Calu3 (cell line): Measurements from ENCODE around the gene PCTP. TPM values are rescaled to one million over a fixed set of nuclear protein-coding genes. Genes with fewer than 3 reads are reported as not detected.
A peak's percentile ranks its signal among the peaks of the same experiment; 100 is the strongest.

Source experiments
- BruUV-seq: library from RNA; stranded (reverse); fragments of 400-500 nt; replicated peaks from 2 replicates; lab custom pipeline; 2021; lab: Mats Ljungman, UMichigan
- CTCF ChIA-PET: fragments of 300-600 bp; sonication (Branson Sonifier 250); formaldehyde crosslinking; loops from one replicate; lab custom pipeline; 2022; ENCODE audit warnings: antibody characterized with exemption; lab: Charles Lee
- DNase-seq: peaks from one replicate; pipeline ENCODE4 v3.0.0; 2022
- H3K27ac Mint-ChIP-seq: one replicate; pipeline ENCODE4 v1.8.0; 2022; ENCODE audit warnings: mixed read lengths; ENCODE audit not compliant: unreplicated experiment
- H3K27me3 Mint-ChIP-seq: one replicate; pipeline ENCODE4 v1.8.0; 2022; ENCODE audit warnings: mixed read lengths; ENCODE audit not compliant: unreplicated experiment
- H3K36me3 Mint-ChIP-seq: one replicate; pipeline ENCODE4 v1.8.0; 2022; ENCODE audit warnings: mild to moderate bottlenecking, moderate library complexity, mixed read lengths; ENCODE audit not compliant: insufficient read depth, unreplicated experiment
- H3K4me1 Mint-ChIP-seq: one replicate; pipeline ENCODE4 v1.8.0; 2022; ENCODE audit warnings: mild to moderate bottlenecking, low read depth, mixed read lengths; ENCODE audit not compliant: unreplicated experiment
- H3K4me3 Mint-ChIP-seq: one replicate; pipeline ENCODE4 v1.8.0; 2022; ENCODE audit warnings: mild to moderate bottlenecking, low read depth, moderate library complexity, mixed read lengths; ENCODE audit not compliant: unreplicated experiment
- H3K9me3 Mint-ChIP-seq: one replicate; pipeline ENCODE4 v1.8.0; 2022; ENCODE audit warnings: low read depth, mixed read lengths; ENCODE audit not compliant: unreplicated experiment
- CTCF ChIP-seq: fragments of 200-600 bp; IDR thresholded peaks from one replicate; pipeline ENCODE4 v1.8.0; 2022; ENCODE audit warnings: antibody characterized with exemption; ENCODE audit not compliant: unreplicated experiment
- intact Hi-C: fragments of 100-400 bp; cut with micrococcal nuclease; formaldehyde crosslinking; loops from one replicate; pipeline ENCODE4 v1.10.0; 2022; ENCODE audit not compliant: unreplicated experiment
- total RNA-seq: library from RNA; stranded (reverse); gene quantifications from 2 replicates; pipeline ENCODE4 v1.2.3, GENCODE V29; 2022

PCTP gene
- total RNA-seq, 1 experiment from 2014 or later = 20.1 TPM

- intact Hi-C loops = no loop called here
- no TSS peak for BruUV-seq
- Mint-ChIP-seq H3K27me3 (no peaks in the 10 kb centered on the region), H3K27ac (no peak overlapping the region), H3K36me3 (no peaks in the 10 kb centered on the region), H3K4me1 (peaks cover 44% of the 10 kb centered on the region), H3K4me3 (no peak overlapping the region), H3K9me3 (no peaks in the 10 kb centered on the region)
- no peak for DNase-seq
- TF ChIP-seq CTCF = no peak
- CTCF ChIA-PET = no interaction called here
Observed at GRCh38 chr17:55710410-55710809, 40.4 kb upstream of the PCTP start.

- no peak for DNase-seq
- peaks cover 38% of the 10 kb centered on the region for H3K4me1 Mint-ChIP-seq
- no peaks in the 10 kb centered on the region for H3K9me3 Mint-ChIP-seq
- no peak overlapping the region for H3K4me3 Mint-ChIP-seq
- no peaks in the 10 kb centered on the region for H3K36me3 Mint-ChIP-seq
- H3K27ac Mint-ChIP-seq = no peak overlapping the region
- CTCF ChIA-PET = no interaction called here
- intact Hi-C loops = no loop called here
- no peak for TF ChIP-seq CTCF
- H3K27me3 Mint-ChIP-seq = no peaks in the 10 kb centered on the region
- BruUV-seq = no TSS peak
Observed at GRCh38 chr17:55710829-55711496, 39.9 kb upstream of the PCTP start.

GRCh38 chr17:55717432-55717831 is 33.4 kb upstream of the PCTP start:
- CTCF ChIA-PET = interaction anchor here (0.8 to 1.6 kb wide), 4 partner anchors 25 to 190 kb away, joined by 3 to 6 read pairs (median 5); no protein-coding TSS in a partner anchor
- no peak for TF ChIP-seq CTCF
- intact Hi-C loops = loop anchor here (5.0 kb wide), 1 partner anchor 55 kb away; no protein-coding TSS in a partner anchor
- no peaks in the 10 kb centered on the region for H3K36me3 Mint-ChIP-seq
- no peaks in the 10 kb centered on the region for H3K9me3 Mint-ChIP-seq
- no peak for DNase-seq
- H3K27ac Mint-ChIP-seq = no peak overlapping the region
- no peak overlapping the region for H3K4me3 Mint-ChIP-seq
- no TSS peak for BruUV-seq
- peaks cover 2% of the 10 kb centered on the region for H3K27me3 Mint-ChIP-seq
- H3K4me1 Mint-ChIP-seq = peaks cover 2% of the 10 kb centered on the region

- peak; percentile 39 for TF ChIP-seq CTCF
- Mint-ChIP-seq H3K4me3 (no peak overlapping the region), H3K27ac (no peak overlapping the region), H3K4me1 (peaks cover 9% of the 10 kb centered on the region), H3K27me3 (peaks cover 9% of the 10 kb centered on the region), H3K9me3 (no peaks in the 10 kb centered on the region), H3K36me3 (no peaks in the 10 kb centered on the region)
- intact Hi-C loops = loop anchor here (1.0 to 5.0 kb wide), 3 partner anchors 54 to 191 kb away; no protein-coding TSS in a partner anchor
- BruUV-seq = no TSS peak
- DNase-seq = peak; percentile 76
- CTCF ChIA-PET = interaction anchor here (0.8 to 1.6 kb wide), 4 partner anchors 25 to 190 kb away, joined by 3 to 6 read pairs (median 5); no protein-coding TSS in a partner anchor
Observed at GRCh38 chr17:55717898-55718735, 32.7 kb upstream of the PCTP start.
